SW 1271 (cell line): Measurements from ENCODE around the gene TNS1.

Experiments used
- DNase-seq, 2 experiments: peaks; one replicate each; lab custom pipeline; 2025; lab: John Stamatoyannopoulos, UW

TNS1 gene

DNA sequence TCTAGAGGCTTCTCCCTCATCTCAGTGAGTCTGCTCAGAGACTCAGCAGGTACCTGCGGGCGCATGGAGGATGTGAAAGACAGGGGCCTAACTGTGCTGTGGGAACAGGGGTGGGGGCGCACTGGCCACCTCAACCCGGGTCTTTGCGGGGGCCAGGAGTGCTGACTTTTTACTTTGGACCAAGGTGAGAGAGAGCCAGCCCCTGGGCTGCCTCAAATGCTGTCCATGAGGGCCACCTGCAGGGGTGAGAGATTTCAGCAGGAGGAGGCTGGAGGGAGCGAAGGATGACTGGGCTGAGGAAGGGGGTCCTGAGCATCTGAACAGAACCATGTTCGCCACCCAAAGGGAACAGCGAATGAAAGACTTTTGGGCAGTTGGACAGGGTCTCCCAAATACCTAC, 129.4 kb downstream of the TNS1 start:
- DNase-seq, result no peak

DNA sequence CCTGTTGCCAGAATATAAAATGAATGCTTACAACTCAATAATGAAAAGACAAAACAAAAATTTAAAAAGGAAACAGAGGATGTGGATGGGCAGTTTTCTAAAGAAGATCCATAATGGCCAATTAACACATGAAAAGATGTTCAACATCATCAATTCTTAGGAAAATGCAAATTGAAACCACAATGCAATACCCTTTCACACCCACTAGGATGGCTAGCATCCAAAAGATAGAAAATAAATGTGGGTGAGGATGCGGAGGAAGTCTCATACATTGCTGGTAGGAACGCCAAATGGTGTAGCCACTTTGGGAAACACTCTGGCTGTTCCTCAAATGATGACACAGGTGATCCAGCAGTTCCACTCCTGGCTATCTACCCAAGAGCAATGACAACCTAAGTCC, 130.5 kb downstream of the TNS1 start:
- DNase-seq, result no peak

DNA sequence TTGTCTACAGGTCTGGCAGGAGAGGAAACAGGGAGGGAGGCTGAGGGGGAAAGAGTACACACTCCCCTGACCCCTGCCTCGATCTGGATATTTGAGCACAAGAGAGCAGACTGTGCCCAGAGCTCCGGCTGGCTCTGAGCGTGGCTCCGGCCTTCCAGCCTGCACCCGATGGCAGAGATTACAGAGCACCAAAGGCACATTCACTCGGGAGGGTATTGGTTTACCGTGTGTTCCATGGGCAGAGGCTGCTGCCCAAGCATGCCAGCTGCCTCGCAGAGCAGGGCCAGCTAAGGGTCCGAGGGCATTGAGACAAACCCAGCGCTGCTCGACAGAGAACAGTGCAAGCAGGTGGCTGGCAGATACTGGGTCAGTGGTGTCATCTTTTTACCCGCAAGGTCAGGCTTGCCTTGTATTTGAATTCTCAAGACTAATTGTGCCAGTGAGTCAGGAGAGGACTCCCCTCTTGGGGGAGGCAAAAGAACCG, 132.2 kb downstream of the TNS1 start:
- DNase-seq, result no peak

DNA sequence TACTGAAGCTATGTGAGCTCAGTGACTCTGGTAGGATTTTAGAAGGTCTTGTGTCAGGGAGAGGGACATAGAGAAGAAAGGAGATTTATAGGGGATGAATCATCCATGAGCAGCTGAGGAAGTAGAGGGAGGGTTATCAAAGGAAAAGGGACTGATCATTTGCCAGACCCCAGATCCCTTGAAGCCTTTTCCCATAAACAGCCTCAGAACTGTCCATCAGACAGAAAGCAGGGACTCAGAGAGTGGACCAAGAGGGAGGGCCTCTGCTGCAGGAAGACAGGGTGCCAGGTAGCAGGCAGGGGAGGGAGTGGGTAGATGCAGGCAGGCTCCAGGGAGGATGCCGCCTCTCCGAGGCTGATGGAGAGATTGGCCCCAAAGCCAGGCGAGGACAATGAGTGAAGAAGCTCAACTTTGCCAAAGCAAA, 133.9 kb downstream of the TNS1 start:
- no peak for DNase-seq

DNA sequence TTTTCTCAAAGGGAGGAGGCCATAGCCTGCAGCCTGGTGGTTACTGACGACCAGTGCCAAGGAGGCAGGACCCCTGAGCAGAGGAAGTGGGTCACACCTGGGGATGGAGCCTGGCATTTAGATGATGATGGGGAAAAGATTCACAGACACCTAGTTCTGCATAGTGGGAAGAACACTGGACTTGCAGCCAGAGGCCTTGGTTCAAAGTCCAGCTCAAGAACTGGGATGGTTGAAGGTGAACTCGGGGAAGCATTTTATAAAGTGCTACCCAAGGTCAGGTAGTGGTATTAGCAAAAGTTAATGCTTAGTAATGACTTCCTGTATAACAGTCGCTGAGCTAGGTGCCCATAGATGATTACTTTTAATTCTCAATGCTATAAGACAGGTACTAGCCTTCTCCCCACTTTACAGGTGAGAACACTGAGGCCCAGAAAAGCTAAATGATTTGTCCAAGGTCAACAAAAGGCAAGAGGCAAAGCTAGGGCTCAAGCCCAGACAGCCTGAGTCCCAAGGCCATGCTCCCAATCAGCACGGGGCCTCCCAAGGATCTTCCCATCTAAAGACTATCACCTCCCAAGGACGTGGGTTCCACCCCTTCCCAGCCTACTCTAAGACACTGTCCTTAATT, 134.4 kb downstream of the TNS1 start:
- DNase-seq, result no peak

DNA sequence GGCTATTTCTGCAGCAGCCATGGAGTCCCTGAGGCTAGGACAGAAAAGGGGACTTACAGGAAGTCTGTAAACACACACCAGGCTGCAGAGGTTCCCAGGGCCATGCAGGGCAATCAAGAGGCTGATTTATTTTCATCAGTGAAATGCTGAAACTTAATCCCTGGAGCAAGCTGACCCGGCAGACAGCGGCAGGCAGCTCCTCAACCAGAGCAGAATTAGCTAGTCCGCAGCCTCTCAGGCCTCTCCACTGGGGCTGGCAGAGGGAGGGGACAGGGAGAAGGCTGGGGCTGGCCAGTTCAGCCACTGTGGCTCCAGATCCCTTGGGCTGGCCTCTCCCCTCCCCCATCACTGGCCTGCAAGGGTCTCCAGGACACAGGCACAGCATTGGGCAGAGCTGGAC, 136.3 kb downstream of the TNS1 start:
- DNase-seq, result no peak

DNA sequence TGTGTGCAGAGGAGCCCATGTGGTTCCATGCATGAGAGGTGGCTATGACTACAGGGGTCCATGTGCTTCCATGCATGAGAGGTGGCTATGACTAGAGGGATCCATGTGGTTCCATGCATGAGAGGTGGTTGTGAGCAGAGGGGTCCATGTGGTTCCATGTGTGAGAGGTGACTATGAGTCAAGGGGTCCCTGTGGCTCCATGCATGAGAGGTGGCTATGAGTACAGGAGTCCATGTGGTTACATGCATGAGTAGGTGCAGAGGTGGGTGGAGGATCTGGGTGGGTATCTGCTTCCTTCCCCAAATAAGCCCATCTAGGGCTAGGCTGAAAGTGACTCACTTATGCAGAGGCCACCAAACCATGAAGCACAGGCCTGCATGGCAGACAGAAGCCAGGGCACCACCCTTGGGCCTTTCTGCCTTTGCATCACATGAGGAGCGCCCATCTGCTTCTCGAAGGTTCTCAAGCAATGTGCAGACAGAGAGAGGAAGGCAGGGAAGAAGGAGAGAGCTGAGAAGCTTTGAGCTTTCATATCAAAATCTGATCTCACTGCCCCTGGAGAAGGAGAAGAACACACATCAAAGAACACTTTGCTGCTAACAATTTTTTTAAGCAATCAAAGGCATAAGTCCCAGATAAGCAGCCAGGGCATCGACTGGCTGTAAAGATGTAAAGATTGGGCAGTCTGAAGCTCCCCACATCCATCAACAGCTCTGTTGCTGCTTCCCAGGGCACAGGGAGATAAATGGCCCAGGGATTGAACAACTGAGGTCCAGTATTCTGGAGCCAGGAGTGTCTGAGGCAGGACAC, 137.6 kb downstream of the TNS1 start:
- no peak for DNase-seq

DNA sequence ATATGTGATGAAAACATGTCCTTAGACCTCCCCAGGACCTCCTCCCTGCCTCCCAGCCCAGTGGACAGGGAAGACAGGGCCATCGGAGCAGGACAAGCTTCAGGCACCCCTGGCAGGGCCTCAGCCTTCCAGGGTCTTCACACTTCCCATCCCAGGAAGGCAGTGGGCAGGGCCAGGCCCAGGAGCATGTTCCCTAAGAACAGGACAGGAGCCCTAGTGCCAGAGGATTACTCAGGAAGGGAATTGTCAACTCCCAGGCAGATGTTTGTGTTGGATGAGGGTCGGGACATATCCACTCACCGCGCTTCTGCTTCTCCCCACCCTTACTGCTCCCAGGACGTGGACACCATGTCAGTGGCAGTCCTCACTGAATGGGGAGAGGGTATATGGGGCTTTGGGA, 138.9 kb downstream of the TNS1 start:
- no peak for DNase-seq

DNA sequence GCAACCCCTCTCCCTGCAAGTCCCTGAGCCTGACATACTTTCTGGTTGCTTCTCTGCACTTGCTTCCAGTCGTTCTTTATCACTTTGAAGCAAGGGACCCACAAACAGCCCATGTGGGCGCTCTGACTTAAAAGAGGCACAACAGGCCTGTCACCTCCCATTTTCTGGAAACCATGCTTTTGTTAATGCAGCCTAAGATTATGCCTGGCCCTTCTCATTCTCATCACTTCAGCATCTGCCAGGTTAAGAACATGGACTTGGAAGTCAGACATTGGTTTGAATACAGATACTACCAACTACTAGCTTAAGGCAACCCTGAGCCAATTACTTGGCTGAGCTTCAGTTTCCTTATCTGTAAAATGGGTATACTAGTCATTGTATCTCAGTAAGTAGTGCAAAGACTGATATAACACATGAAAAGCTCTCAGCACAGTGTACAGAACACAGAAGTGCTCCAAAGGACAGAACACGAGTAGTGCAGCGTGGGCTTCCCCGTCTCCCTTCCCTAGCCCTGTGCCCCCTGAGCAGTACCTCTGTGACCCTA, 141.4 kb downstream of the TNS1 start:
- DNase-seq, result no peak

DNA sequence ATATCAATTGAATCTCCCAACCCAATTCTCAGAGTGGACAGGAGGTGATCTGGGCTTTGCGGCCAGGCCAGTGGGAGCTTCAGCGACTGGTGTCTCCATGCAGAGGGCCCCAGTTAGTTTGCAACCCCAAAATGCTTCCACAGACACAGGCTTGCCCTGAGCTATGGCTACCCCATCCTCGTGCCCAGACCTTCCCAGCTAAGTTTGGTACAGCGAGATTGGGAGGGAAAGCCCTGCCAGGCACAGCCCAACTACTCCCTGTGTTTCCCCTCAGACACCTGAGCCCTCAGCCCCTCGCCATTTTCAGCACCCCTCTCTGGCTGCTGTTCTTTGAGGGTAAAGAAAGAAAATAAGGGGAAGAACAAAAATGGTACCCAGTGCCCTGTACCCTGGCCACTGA, 142.9 kb downstream of the TNS1 start:
- no peak for DNase-seq

DNA sequence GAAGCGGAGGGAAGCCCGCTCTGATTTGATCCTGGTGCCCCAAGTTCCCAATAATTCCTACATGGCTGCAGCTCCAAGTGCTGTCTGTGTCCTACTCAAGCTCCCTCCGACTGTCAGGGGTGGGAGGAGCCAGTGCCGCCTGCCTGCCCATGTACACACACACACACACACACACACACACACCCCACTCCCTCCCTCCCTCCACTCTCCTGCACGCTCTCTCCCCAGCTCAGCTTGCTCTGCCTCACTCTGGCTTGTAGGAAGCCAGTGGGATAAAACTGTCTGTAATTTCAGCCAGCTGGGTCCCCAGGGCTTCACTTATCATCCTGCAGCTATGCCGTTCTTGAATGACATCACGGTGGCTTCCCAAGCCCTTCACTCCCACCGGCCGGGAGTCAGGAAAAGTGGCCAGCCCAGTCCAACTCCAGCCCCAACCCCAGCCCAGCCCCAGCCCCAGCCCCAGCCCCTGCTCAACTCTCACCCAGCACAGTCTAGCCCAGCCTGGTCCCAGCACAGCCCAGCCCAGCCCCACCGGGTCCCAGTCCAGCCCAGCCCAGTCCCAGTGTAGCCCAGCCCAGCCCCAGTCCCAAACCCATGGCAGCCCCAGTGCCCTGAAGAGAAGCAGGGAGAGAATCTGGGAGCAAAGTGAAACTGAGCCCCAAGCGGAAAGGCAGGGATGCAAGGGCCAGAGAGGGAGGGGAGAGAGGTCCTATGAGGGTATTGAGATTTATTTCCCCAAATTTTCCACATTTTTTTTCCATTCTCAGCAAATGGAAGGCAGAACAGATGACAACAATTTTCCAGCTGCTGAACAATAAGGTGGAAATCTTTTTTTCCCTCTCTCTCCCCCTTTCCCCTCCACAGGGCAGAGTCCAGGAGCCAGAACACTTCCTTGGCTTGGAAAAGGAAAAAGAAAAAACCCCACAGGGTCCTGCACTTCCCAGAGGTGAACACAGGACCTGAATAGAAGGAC, 144.0 kb downstream of the TNS1 start:
- DNase-seq, result no peak

DNA sequence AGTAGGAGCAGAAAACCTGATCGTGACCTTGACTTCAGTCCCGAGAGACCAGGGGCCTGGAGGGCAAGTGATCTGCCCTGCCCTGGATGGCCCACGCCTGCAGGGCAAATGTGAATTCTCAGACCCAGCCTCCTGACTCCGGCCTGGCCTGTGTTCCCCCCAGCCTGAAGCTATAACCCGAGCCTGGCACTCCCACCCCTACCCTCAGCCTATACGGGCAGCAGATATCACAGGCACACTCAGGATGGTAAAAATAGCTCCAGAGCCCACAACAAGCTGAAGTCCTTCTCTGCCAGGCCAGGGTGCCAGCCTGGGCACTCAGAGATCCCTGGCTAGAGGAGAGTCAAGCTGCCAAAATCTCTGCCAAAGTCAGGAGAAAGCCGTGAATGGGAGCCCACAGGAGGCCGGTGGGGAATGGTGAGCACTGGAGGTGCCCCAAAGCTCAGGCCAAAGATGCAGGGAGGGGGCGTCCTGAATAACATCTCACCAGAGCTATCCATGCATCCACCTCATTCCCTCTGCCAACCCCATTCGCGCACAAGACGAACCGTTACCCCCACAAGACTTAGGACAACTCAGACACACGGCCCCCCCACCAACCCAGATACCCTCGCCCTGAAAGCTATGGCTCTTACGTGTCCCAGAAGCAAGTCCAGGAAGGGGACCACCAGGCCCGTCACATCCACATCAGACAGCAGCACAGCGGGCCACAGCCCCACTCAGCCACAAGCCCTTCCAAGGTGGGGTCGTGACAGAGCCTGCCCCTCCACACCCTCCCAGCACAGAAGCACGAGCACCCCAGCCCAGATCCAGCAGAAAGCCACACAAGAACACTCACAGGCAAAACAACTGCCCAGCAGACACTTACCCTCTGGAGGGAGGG, 144.9 kb downstream of the TNS1 start:
- no peak for DNase-seq

DNA sequence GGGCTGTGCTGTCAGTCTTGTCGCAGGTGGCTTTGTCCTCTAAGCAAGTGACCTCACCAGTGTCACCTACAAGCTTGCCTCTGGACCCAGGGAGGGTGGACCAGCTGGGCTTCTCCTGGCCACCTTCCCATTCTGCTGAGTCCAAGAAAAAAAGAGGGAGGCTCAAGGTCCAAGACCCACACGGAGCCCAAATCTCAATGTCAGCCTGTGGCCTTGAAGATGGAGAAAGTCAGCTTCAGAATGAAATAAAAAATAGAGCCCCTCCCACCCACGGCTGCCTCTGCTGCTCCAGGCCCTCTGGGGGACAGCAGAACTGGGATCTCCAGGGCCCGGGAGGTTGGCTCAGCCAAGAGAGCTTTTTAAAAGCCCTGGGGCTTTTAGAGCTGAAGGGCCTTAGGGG, 145.9 kb downstream of the TNS1 start:
- no peak for DNase-seq

DNA sequence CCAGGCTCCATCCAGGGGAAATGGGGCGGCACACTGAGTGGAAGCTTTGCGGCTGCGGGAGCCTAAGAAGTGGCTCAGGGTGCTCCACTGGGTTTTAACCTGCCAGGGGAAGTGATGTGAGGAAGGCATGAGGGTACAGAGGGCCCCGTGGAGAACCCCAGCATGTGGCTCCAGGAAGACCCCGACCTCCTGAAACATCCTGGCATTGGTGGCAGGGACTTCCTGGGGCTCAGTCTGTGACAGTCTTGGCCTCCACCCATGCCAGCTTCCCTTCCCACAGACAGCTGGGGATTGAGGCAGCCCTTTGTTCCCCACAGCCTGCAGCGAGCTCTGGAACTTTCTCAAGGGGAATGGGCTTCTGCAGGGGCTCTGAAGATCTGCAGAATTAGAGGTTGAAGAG, 146.6 kb downstream of the TNS1 start:
- no peak for DNase-seq

DNA sequence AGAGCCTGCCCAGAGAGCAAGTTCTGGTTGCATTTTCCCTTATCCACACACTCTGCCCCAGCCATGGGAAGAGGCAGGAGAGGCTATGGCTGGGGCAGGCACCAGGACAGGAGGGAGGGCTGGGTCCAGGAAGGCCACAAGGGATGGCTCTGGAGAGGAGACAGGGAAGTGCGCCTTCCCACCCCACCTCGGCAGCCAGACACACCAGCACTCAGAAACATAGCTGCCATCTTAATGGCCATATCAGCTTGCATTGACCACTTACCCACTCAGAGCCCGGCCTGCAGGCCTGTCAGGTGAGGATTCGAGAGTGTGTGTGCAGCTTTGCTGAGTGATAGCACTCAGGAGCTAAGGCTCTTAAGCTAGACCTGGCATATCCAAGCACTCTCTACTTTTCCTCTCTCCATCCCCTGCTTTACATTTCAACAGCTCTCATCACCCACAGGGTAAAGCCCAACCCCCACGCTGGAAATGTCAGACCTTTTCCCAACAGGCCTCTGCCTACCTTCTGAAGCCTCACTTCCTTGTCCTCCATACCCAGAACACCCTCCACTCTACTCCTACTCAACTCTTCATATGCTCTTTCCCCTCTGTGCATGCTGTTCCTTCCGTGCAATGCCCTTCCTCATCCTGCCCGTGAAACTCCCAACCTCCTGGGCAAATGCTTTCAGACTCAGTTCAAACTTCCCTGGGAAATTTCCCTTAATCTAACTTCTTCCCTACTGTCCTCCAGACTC, 147.9 kb downstream of the TNS1 start:
- no peak for DNase-seq

DNA sequence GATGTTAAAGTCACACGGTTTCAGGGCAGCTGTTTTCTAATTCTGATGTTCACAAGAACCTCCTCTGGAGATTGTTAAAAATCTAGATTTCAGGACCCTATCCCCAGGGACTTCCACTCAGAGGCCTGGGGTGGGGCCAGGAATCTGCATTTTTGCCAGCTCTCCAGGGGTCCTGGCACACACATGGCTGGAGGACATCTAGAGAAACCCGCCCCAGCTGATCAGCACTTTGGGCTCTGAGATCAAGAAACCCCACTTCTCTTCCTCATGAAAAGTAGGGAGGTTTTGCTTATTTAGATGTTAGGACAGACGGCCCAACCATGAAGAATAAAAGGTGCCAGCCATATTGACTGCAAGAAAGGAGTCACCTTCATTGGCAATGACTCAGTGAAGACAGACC, 148.8 kb downstream of the TNS1 start:
- no peak for DNase-seq

DNA sequence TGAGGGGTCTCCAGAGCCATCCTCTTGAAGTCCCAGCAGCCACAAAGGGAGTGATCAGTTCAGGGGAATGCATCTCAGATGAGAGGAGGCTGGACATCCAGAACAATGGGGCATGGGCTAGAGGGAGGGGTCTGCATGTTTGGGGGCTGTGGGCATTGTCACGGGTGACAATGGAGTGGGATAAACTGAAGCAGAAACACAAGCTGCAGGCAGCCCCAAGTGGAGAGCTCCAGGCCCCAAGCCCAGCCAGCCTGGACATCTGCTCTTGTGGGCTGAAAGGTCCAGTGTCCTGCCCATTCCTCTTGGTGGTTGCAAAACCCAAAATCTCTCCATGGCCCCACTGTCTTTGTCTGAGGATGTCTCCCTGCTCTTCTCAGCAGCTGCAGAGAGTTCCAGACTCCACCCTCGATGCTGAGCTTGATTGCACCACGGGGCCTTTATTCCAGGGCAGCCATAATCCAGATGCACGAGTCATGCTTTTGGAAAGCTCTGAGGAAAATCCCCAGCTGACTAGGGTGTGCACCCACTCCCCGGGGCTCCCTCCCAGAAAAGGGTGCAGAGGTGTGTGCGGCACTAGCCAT, 149.4 kb downstream of the TNS1 start:
- no peak for DNase-seq

DNA sequence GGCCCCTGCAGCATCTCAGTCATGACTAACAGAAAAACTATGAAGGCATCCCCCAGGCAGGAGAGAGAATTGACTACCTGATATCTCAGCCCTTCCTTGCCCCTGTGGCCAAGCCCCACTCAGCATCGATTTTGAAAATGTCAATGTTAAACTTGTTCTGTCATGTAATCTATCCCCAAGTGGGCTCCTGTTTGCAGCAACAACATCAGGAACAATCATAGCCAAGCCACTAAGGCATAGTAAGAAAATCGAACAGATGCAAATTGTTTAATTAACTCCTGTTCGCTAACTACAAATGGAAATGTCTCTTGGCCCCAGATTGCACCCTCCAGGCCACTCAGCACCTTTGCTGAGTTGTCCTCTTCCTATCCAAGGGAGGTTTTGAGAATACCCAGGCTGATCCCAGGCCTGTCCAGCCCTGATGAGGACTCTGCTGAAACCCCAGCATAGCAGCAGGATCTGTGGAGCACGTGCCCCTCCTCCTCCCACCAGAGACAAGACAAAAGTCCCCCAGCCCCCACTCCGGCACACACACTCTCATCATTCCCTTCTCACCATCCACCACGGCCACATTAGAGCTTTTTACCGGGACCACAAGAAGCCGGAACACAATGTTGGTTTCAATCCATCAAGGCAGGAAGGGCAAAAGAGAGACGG, 150.1 kb downstream of the TNS1 start:
- DNase-seq, result no peak

DNA sequence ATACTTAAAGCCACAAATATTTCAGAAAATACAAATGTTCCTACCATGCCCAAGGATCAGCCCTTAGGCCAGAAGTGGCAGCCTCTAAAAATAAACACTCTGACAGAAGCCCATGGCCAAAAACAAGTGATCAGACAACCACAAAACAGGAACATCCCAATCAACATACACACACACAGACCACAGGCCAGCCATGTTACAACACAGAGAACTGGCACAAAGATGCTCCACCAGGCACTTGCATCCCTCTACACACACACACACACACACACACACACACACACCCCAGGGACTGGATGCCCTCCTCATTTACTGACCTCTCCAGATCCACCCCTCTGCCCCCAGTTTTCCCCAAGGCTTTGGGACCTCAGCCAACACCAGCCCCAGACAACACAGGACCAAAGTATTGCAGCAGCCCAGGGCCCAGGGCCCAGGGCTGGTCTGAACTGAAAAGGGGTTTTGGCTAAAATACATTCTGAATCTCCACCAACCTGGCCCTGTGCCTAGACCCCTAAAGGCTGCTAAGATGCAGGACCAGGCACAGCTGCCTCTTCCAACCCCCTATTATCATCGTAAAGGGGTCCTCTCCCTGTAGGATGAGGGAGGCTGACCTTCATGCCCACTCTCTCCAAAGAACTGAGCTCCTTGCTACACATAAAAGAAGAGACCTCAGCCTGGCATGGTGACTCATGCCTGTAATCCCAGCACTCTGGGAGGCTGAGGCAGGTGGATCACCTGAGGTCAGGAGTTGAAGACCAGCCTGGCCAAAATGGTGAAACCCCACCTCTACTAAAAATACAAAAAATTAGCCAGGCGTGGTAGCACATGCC, 151.4 kb downstream of the TNS1 start:
- DNase-seq, result no peak
